ENCODE results near the gene ARRDC3. TPM values are rescaled to one million over a fixed set of nuclear protein-coding genes. Genes with fewer than 3 reads are reported as not detected.
A peak's percentile ranks its signal among the peaks of the same experiment; 100 is the strongest.
"Not testable (repeated sequence)": the region's sequence is repeated elsewhere in the genome, so short reads cannot be mapped to it uniquely, and the experiment has no call there.

The ARRDC3 gene
- total RNA-seq, 1 experiment from 2014 or later: 45.9 TPM

DNA sequence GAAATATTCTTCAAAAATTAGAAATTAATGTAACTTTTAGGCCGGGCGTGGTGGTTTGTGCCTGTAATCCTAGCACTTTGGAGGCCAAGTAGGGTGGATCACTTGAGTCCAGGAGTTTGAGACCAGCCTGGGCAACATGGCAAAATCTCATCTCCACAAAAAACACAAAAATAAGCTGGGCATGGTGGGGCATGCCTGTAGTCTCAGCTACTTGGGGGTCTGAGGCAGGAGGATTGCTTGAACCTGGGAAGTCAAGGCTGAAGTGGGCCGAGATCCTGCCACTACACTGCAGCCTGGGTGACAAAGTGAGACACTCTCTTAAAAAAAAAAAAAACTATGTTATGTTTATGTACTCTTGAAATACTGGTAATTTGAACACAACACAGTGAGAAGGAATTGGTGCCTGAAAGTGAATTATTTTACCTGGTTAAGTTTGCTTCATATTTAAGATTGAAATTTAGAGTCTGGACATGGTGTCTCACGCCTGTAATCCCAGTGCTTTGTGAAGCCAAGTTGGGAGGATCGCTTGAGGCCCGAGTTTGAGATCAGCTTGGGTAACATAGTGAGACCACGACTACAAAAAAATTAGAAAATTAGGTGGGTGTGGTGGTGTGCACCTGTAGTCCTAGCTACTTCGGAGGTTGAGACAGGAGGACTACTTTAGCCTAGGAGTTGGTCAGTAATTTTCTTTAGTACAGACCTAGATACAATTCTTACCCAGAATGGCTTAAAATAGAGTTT, 15.0 kb downstream of the ARRDC3 start:
- DNase-seq (ENCODE audit: low read depth): no peak
- in situ Hi-C loops (cut with HindIII; ENCODE audit: low pct_unique_long_range_greater_than_20kb, low sequenced_read_pairs): no loop called here

DNA sequence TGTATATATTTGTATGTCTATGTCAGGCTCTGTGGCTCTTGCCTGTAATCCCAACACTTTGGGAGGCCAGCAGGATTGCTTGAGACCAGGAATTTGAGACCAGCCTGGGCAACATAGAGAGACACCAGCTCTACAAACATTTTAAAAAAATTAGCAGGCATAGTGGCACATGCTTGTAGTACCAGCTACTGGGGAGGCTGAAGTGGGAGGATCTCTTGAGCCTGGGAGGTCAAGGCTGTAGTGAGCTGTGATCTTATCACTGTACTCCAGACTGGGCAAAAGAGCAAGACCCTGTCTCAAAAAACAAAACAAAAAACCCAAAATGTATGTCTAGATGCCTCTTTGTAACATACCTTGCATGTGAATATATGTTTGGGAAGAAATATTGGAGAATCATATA, 15.8 kb downstream of the ARRDC3 start:
- no peak for DNase-seq (ENCODE audit: low read depth)
- in situ Hi-C loops (cut with HindIII; ENCODE audit: low pct_unique_long_range_greater_than_20kb, low sequenced_read_pairs): no loop called here

DNA sequence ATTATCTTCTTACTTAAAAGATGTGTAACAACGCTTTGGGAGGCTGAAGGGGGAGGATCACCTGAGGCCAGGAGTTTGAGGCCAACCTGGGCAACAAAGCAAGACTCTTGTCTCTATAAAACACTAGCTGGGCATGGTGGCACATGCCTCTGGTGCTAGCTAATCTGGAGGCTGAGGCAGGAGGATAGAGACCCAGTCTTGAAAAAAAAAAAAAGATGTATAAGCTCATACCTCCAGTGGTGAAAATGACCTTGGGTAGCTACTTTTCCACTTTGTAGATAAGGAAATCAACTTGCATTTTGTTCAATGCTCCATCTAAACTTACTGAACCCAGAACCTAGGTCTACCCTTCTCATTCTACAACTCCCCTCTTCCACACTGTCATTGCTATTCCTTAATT, 16.6 kb downstream of the ARRDC3 start:
- no peak for DNase-seq (ENCODE audit: low read depth)
- in situ Hi-C loops (cut with HindIII; ENCODE audit: low pct_unique_long_range_greater_than_20kb, low sequenced_read_pairs): no loop called here

DNA sequence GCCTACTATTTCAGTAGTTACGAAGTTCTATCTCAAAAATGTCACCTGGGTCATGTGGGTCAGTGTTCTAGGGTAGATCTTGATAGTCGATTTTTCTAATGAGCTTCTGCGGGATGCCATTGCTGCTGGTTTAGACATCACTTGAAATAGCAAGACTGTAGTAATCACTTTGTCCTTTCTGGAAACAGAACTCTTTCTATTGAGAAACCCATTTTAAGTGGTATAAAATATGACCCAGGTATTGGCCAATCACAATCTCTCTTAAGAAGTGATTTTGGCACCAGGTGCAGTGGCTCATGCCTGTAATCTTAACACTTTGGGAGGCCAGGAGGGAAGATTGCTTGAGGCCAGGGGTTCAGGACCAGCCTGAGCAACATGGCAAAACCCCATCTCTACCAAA, 17.6 kb downstream of the ARRDC3 start:
- DNase-seq (ENCODE audit: low read depth): no peak
- in situ Hi-C loops (cut with HindIII; ENCODE audit: low pct_unique_long_range_greater_than_20kb, low sequenced_read_pairs): no loop called here

DNA sequence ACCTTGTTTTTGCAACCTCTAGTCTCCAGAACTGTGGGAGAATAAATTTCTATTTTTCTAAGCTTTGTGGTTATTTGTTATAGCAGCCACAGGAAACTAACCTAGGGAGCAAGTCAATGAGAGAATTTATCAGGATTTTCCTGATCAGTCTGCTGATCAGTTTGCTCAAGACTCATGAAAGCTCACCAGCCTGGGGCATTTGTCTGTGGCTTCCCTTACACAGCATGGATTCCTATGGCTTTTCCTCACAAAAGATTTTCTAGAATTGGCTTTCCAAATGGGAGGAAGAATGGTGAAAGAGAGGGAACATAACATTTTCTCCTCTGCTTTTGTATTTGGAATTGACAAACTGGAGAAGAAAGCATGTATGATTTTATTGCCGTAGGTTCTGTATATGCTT, 20.2 kb downstream of the ARRDC3 start:
- in situ Hi-C loops (cut with HindIII; ENCODE audit: low pct_unique_long_range_greater_than_20kb, low sequenced_read_pairs): no loop called here

DNA sequence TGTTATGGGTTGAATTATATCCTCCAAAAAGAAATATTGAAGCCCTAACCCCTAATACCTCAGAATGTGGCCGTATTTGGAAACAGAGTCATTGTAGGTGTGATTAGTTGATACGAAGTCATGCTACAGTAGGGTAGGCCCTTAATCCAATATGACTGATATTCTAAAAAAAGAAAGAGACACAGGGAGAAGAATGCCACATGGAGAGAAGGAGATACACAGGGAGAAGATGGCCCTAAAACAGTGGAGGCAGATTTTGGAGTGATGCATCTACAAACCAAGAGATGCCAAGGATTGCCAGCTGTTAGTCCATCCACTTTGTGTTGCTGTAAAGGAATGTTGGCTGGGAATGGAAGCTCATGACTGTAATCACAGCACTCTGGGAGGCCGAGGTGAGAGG, 21.3 kb downstream of the ARRDC3 start:
- in situ Hi-C loops (cut with HindIII; ENCODE audit: low pct_unique_long_range_greater_than_20kb, low sequenced_read_pairs): no loop called here
- DNase-seq (ENCODE audit: low read depth): no peak

More for the DNA sequence above, 20.2 kb downstream of the ARRDC3 start:
- no peak for DNase-seq (ENCODE audit: low read depth)

DNA sequence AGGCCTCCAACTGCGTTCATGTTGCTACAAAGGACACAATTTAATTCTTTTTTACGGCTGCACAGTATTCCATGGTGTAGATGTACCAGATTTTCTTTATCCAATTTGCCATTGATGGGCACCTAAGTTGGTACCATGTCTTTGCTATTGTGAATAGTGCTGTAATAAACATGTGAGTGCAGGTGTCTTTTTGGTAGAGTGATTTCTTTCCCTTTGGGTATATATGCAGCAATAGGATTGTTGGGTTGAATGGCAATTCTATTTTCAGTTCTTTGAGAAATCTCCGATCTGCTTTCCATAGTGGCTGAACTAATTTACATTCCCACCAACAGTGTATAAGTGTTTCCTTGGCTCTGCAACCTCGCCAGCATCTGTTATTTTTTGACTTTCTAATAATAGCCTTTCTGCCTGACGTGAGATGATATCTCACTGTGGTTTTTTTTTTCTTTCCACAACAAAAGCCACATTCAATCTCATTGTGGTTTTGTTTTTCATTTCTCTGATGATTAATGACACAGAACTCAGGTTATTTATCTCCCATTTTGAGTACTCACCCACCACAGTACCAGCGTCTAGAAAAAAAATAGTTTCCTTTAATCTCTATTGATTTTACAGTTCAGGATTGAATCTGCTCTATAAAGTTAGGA, 21.9 kb downstream of the ARRDC3 start:
- in situ Hi-C loops (cut with HindIII; ENCODE audit: low pct_unique_long_range_greater_than_20kb, low sequenced_read_pairs): no loop called here
- DNase-seq (ENCODE audit: low read depth): no peak

DNA sequence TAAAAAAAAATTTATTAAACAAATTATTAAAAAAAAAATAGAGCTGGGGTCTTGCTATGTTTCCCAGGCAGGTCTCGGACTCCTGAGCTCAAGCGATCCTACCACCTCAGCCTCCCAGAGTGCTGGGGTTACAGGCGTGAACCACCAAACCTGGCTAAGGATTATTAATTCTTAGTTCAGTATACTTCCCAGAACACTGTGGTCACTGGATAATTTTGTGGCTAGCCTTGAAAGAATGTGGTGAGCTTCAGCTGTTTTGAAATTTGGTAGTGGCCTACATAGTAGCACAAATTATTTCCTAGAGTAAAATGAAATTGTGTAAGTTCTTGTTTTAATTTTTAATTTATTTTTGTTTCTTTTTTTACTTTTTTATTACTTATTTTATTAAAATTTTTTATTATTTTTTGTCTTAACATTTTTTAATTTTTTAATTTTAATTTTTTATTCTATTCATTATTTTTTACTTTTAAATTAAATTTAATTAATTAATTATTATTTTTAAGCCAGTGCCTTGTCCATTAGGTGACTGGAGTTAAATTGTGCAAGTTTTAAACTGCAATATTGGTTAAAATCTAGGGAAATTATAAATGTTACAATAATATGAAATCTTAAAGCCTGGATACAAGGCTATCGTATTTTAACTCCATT, 23.0 kb downstream of the ARRDC3 start:
- in situ Hi-C loops (cut with HindIII; ENCODE audit: low pct_unique_long_range_greater_than_20kb, low sequenced_read_pairs): no loop called here
- no peak for DNase-seq (ENCODE audit: low read depth)

DNA sequence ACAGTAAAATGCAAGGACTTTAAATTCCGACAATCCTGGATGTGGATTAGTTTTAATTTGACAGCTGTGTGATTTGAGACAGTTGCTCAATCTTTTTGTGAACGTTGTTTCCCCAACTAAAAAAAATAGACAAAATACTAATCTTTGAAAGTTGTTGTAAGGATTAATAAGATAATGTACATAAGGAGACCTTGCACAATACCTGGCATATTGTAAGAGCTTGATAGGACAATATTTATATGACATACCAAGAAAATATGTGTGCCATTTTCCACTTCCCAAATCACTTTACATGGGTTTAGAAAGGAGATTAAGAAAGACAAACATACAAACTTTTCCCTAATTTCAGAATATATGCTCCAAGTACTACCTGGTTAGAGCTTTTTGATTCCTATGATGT, 25.3 kb downstream of the ARRDC3 start:
- no peak for DNase-seq (ENCODE audit: low read depth)
- in situ Hi-C loops (cut with HindIII; ENCODE audit: low pct_unique_long_range_greater_than_20kb, low sequenced_read_pairs): no loop called here

DNA sequence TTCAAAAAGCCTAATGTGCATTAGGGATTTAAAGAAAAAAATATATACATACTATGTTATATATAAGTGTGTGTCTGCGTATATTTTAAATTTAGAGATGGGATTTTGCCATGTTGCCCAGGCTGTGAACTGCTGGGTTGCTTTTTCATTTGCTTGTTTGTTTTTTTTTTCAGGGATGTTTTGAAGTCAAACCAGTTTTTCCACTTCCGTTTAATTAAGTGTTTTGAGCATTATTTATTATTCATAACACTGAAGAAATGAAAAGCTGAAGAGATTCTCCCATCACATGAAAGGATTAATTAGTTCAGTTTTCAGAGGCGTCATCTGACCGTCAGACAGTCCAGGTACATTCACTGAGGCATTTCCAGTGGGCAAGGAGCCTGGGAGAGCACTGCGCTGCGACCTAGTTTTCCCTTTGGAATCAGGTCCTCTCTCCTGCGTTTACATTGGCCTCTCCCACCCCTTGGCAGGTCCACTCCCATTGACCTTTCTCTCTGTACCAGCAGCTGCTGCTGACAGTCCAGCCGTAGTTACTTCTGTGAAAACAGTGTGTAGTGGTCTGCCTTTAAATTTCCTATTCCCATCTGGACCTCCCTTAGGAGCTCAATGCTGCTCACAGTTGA, 26.0 kb downstream of the ARRDC3 start:
- in situ Hi-C loops (cut with HindIII; ENCODE audit: low pct_unique_long_range_greater_than_20kb, low sequenced_read_pairs): no loop called here

DNA sequence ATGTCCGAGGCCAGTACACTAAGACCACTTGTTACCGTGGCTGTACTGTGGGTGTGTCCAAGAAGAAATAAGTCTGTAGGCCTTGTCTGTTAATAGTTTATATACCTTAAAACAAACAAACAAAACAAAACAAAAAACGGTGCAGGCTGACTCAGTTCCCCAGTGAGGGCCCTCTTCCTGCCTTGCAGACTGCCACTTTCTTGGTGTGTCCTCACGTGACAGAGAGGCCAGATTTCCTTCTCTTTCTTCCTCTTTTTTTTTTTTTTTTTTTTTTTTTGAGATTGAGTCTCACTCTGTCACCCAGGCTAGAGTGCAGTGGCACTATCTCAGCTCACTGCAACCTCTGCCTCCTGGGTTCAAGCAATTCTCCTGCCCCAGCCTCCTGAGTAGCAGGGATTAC, 28.2 kb downstream of the ARRDC3 start:
- in situ Hi-C loops (cut with HindIII; ENCODE audit: low pct_unique_long_range_greater_than_20kb, low sequenced_read_pairs): not testable (repeated sequence)

More for the DNA sequence above, 26.0 kb downstream of the ARRDC3 start:
- no peak for DNase-seq (ENCODE audit: low read depth)

DNA sequence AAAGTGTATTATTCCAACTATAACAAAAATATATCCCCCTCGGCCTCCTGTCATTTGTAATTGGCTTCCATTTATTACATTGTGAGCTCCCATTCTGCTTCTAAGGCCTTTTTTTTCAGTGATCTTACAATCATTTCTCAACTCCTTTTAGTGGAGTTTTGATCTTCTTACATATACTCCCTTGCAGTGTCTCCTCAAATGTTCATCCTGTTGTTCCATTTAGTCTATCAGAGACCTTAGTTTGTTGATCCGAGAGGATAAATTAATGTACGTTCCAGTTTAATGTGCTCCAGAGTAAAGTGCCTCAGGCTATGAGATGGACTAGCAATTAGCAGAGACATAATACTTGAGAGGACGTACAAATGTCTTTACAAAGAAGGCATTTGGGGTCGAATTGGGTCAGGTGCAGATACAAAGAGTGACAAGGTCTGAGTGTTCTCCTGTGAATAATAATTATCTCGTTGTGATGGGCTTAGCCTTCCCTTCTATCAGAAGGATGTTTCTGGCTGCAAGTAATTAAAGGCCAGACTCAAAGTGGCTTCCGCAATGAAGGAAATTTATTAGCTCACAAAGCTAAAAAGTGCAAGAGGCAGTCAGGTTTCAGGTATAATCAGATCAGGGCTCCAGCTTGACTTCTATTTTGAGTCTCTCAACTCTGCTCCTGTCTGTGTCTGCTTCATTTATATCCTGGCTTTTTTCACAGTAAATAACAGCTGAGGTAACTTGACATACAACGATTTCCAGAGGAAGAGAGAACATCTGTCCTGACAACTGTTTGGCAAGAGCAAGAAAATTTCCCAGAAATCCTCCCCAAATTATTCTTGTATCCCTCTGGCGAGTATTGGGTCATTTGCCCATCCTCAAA, 30.1 kb downstream of the ARRDC3 start:
- DNase-seq (ENCODE audit: low read depth): no peak
- in situ Hi-C loops (cut with HindIII; ENCODE audit: low pct_unique_long_range_greater_than_20kb, low sequenced_read_pairs): no loop called here

More for the DNA sequence above, 28.2 kb downstream of the ARRDC3 start:
- DNase-seq (ENCODE audit: low read depth): not testable (repeated sequence)

DNA sequence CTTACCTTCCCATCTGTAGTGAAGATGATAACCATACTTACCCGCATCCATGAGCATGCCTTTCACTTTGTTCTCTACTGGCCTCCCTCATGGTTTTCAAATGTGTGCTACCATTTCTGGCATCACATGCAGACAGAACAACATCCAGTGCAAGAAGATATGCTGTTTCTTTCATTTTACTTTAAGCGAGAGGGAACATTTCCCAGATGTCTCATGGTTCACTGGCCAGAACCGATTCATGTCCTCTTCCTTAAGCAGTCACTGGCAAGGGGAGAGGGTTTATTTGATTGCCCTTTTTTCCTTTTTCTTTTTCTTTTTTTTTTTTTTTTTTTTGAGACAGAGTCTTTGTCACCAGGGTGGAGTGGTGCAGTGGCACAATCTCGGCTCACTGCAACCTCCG, 37.7 kb downstream of the ARRDC3 start:
- in situ Hi-C loops (cut with HindIII; ENCODE audit: low pct_unique_long_range_greater_than_20kb, low sequenced_read_pairs): no loop called here

DNA sequence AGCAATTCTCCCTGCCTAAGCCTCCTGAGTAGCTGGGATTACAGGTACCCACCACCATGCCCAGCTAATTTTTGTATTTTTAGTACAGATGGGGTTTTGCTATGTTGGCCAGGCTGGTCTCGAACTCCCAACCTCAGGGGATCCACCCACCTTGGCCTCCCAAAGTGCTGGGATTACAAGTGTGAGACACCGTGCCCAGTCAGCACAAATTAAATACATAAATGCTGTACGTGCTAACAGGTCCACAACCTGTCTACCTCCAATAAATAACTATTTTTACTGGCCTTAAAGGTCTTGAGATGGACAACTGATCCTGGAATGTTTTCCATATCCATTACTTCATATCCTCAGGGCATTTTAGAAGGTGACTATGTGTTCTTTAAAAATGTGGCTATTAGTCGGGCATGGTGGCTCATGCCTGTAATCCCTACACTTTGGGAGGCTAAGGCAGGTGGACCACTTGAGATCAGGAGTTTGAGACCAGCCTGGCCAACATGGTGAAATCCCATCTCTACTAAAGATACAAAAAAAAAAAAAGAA, 38.4 kb downstream of the ARRDC3 start:
- DNase-seq (ENCODE audit: low read depth); in situ Hi-C loops (cut with HindIII; ENCODE audit: low pct_unique_long_range_greater_than_20kb, low sequenced_read_pairs): not testable (repeated sequence)

More for the DNA sequence above, 37.7 kb downstream of the ARRDC3 start:
- peak; percentile 21 for DNase-seq (ENCODE audit: low read depth)

DNA sequence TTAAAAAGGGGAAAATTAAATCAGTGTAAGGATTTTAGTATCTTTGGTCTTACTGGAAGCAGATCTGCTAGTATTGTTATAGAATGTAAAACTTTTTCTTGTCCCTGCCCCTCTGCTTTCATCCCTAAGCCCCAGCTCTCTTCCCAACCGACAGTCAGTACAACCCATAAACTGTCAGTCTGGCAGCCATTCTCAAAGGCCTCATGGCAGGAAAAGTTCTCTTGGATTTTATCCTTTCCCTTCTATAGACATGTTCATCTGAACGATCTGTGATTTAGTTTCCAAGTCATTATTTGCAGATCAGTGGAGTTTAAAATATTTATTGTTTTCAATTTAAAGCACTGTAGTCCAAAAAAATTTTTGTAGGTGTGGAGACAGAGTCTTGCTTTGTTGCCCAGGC, 39.2 kb downstream of the ARRDC3 start:
- in situ Hi-C loops (cut with HindIII; ENCODE audit: low pct_unique_long_range_greater_than_20kb, low sequenced_read_pairs): no loop called here
- no peak for DNase-seq (ENCODE audit: low read depth)

DNA sequence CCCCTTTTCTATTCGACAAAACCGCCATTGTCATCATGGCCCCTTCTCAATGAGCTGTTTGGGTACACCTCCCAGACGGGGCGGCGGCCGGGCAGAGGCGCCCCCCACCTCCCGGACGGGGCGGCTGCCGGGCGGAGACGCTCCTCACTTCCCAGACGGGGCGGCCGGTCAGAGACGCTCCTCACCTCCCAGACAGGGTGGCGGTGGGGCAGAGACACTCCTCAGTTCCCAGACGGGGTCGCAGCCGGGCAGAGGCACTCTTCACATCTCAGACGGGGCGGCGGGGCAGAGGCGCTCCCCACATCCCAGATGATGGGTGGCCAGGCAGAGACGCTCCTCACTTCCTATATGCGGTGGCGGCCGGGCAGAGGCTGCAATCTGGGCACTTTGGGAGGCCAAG, 40.2 kb downstream of the ARRDC3 start:
- DNase-seq (ENCODE audit: low read depth); in situ Hi-C loops (cut with HindIII; ENCODE audit: low pct_unique_long_range_greater_than_20kb, low sequenced_read_pairs): not testable (repeated sequence)

DNA sequence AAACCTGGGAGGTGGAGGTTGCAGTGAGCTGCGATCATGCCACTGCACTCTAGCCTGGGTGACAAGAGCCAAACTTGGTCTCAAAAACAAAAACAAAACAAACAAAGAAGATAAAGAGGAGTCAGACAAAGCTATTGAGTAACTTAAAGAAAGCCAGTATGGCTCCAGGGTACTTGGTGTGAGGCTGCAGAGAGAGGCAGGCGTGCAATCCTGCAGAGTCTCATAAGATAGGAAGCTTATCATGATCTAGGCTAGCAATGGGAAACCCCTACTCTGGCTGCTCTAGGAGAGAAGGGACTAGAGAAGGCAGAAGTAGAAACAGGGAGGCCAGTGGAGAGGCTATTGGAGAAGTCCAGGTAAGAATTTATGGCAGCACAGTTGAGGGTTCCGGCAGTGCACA, 42.0 kb downstream of the ARRDC3 start:
- in situ Hi-C loops (cut with HindIII; ENCODE audit: low pct_unique_long_range_greater_than_20kb, low sequenced_read_pairs): no loop called here
- no peak for DNase-seq (ENCODE audit: low read depth)

DNA sequence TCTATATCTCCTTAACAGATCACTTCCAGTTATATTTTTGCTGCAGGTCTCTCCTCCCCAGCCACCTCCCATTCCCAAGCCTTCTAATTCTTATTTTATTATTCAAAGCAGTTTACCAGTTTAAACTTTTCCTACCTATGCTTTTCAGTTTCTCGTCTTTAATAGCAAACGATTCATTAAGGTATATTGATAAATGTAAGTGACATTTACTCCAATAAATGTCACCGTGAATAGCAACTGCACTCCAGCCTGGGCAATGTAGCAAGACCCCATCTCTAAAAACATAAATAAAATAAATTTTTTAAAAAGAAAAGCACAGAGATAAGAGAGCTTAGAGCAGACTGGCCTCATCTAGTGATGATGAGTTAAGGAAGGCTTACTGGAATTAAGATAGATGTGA, 42.6 kb downstream of the ARRDC3 start:
- no peak for DNase-seq (ENCODE audit: low read depth)
- in situ Hi-C loops (cut with HindIII; ENCODE audit: low pct_unique_long_range_greater_than_20kb, low sequenced_read_pairs): no loop called here

Data from Caki2 (cell line).